K562 (cell line): ENCODE results near the gene B3GALT6. TPM values are rescaled to one million over a fixed set of nuclear protein-coding genes. Genes with fewer than 3 reads are reported as not detected.
A peak's percentile ranks its signal among the peaks of the same experiment; 100 is the strongest.

Source experiments
- ATAC-seq: fragments of 200-7000 bp; cut with Tn5 transposase; 3 replicates; pipeline ENCODE4 v1.9.1; 2020; ENCODE audit warnings: moderate library complexity
- BruUV-seq: library from RNA; stranded (reverse); fragments of 400-500 nt; replicated peaks from 2 replicates; lab custom pipeline; 2021; lab: Mats Ljungman, UMichigan
- CTCF ChIA-PET: fragments of 300-600 bp; formaldehyde crosslinking; extraction: SDS; loops from one replicate; lab custom pipeline; 2021; ENCODE audit warnings: low intra/inter-chr PET ratio; lab: Yijun Ruan, JAX
- POLR2A ChIA-PET: fragments of 300-600, 350-650 bp; sonication (Branson Sonifier 250); formaldehyde crosslinking; extraction: SDS; loops from one replicate; lab custom pipeline; 2021; ENCODE audit warnings: antibody characterized with exemption, inconsistent platforms; lab: Yijun Ruan, JAX
- DNase-seq, 4 experiments: peaks; one replicate each; pipeline versions ENCODE4 v3.0.0 to v3.0.0-alpha.2; 2011 to 2018; ENCODE audit warnings: low spot score in 3 of 4, mixed read lengths in 3 of 4; ENCODE audit errors: extremely low read depth in 1 of 4
- FAIRE-seq: peaks from 2 replicates; lab custom pipeline; 2011; peaks lifted over from hg19 to GRCh38; lab: Jason Lieb, UNC
- H2AFZ ChIP-seq: 2 replicates; pipeline ENCODE4 v1.6.0; 2011; ENCODE audit warnings: low read depth, low read length, control low read depth, inconsistent platforms
- H3K27ac ChIP-seq: fragments of 200-600 bp; 3 replicates; pipeline ENCODE4 v1.8.0; 2011; ENCODE audit warnings: low read depth, mild to moderate bottlenecking, control low read depth, inconsistent platforms, low read length, moderate library complexity, mixed read lengths; ENCODE audit errors: extremely low read depth
- H3K27me3 ChIP-seq, 2 experiments: fragments of 300-600 bp in 1 of 2; 2 replicates in 1 of 2; 3 replicates in 1 of 2; pipeline versions ENCODE4 v1.6.0 to v1.8.0; 2011; ENCODE audit warnings: inconsistent platforms in 2 of 2, low read length in 2 of 2, mild to moderate bottlenecking in 1 of 2, mixed read lengths in 1 of 2, moderate library complexity in 1 of 2; ENCODE audit not compliant: control insufficient read depth in 2 of 2, insufficient read depth in 2 of 2
- H3K36me3 ChIP-seq: fragments of 300-600 bp; 3 replicates; pipeline ENCODE4 v1.8.0; 2011; ENCODE audit warnings: mild to moderate bottlenecking, low read length, inconsistent platforms; ENCODE audit not compliant: control insufficient read depth, insufficient read depth
- H3K4me1 ChIP-seq, 2 experiments: fragments of 200-600 bp in 1 of 2; replicated peaks in 1 of 2; 2 replicates in 1 of 2; 3 replicates in 1 of 2; pipeline versions ENCODE4 v1.5.1 to v1.8.0; 2011; ENCODE audit warnings: inconsistent platforms in 2 of 2, low read length in 2 of 2, mild to moderate bottlenecking in 1 of 2, mixed read lengths in 1 of 2, moderate library complexity in 1 of 2; ENCODE audit not compliant: control insufficient read depth in 2 of 2, insufficient read depth in 2 of 2
- H3K4me2 ChIP-seq: 2 replicates; pipeline ENCODE4 v1.6.1; 2011; ENCODE audit warnings: low read length, control low read depth, inconsistent platforms, mixed read lengths; ENCODE audit not compliant: insufficient read depth
- H3K4me3 ChIP-seq: fragments of 200-600 bp; sonication (generic), shearing (Covaris generic); 2 replicates; pipeline ENCODE4 v1.5.1; 2016; ENCODE audit warnings: control low read depth, inconsistent platforms
- H3K79me2 ChIP-seq: fragments of 200-600 bp; 3 replicates; pipeline ENCODE4 v1.8.0; 2011; ENCODE audit warnings: low read length, inconsistent platforms; ENCODE audit not compliant: control insufficient read depth, insufficient read depth
- H3K9ac ChIP-seq, 2 experiments: 2 replicates each; pipeline versions ENCODE4 v1.6.0 to v1.6.1; 2011; ENCODE audit warnings: low read depth in 2 of 2, low read length in 2 of 2, control low read depth in 1 of 2, inconsistent platforms in 1 of 2, mild to moderate bottlenecking in 1 of 2, mixed read lengths in 1 of 2; ENCODE audit not compliant: insufficient read depth in 1 of 2
- H3K9me1 ChIP-seq: one replicate; pipeline ENCODE4 v1.6.0; 2011; ENCODE audit warnings: inconsistent platforms, mild to moderate bottlenecking, low read length, moderate library complexity; ENCODE audit not compliant: control insufficient read depth, insufficient read depth
- H3K9me3 ChIP-seq: replicated peaks from 2 replicates; pipeline ENCODE4 v1.5.1; 2011; ENCODE audit warnings: low read depth, low read length, inconsistent platforms; ENCODE audit not compliant: control insufficient read depth, insufficient read depth
- H4K20me1 ChIP-seq: replicated peaks from 2 replicates; pipeline ENCODE4 v1.6.1; 2011; ENCODE audit warnings: low read length, inconsistent platforms, mixed read lengths; ENCODE audit not compliant: control insufficient read depth, insufficient read depth
- NFIX ChIP-seq: fragments of 250-450 bp; sonication (Bioruptor Pico); IDR thresholded peaks from 2 replicates; pipeline ENCODE4 v1.4.0; 2020; ENCODE audit warnings: low read depth, mild to moderate bottlenecking, moderate library complexity
- SRSF7 ChIP-seq: fragments of 200-400 bp; formaldehyde crosslinking; optimal IDR thresholded peaks from 2 replicates; pipeline ENCODE3; 2017; ENCODE audit warnings: mild to moderate bottlenecking, low read depth, low read length
- ZBTB8A ChIP-seq: fragments of 450-650 bp; IDR thresholded peaks from 2 replicates; pipeline ENCODE4 v1.6.1; 2018; ENCODE audit warnings: mild to moderate bottlenecking, moderate library complexity; ENCODE audit not compliant: partially characterized antibody
- ZNF316 ChIP-seq: fragments of 450-650 bp; IDR thresholded peaks from 2 replicates; pipeline ENCODE4 v1.6.1; 2016
- ZNF57 ChIP-seq: fragments of 450-650 bp; formaldehyde crosslinking; IDR thresholded peaks from 2 replicates; pipeline ENCODE4 v1.4.0; 2020; ENCODE audit warnings: mild to moderate bottlenecking, moderate library complexity
- ZSCAN32 ChIP-seq: fragments of 450-650 bp; formaldehyde crosslinking; IDR thresholded peaks from 2 replicates; pipeline ENCODE4 v1.4.0; 2020; ENCODE audit warnings: mild to moderate bottlenecking, moderate library complexity
- WGBS: fragments of 100-300 bp; shearing (Covaris generic); methylation state at CpG from one replicate; pipeline ENCODE4 v1.1.6; 2016; ENCODE audit warnings: low coverage, mixed read lengths; ENCODE audit not compliant: insufficient coverage; ENCODE audit errors: missing lambda C conversion rate; 5-methylcytosine and 5-hydroxymethylcytosine counted together
- in situ Hi-C: fragments of 300-500 bp; cut with MboI; formaldehyde crosslinking; loops from 4 replicates; pipeline ENCODE4 v1.15.0; 2018; ENCODE audit warnings: inconsistent platforms, mixed read lengths
- intact Hi-C: fragments of 100-400 bp; cut with micrococcal nuclease; formaldehyde crosslinking; loops from 2 replicates; pipeline ENCODE4 v1.14.2; 2022
- polyA plus RNA-seq, 8 experiments: library from polyadenylated mRNA; depleted of rRNA in 4 of 8; stranded (reverse) in 5 of 8; unstranded in 3 of 8; fragments of >200 nt; fragmentation: Nextera tagmentation in 2 of 8; fragmentation: Illumina TruSeq in 1 of 8; extraction: Ambion mirVana in 2 of 8; extraction: Trizol in 1 of 8; gene quantifications; 2 replicates each; pipeline versions ENCODE4 v1.2.1 to v1.2.3, GENCODE V29; 2011 to 2014; ENCODE audit warnings: inconsistent platforms in 1 of 8, missing spikeins in 1 of 8
- total RNA-seq, 7 experiments: library from RNA; depleted of rRNA in 6 of 7; stranded (reverse); fragments of >200 nt in 6 of 7; fragmentation: Illumina TruSeq in 2 of 7; extraction: Trizol in 2 of 7; gene quantifications; 2 replicates each; pipeline versions ENCODE4 v1.2.1 to v1.2.3, GENCODE V29; 2011 to 2021; ENCODE audit warnings: low replicate concordance in 1 of 7
- TF ChIP-seq, protein P1 (sequence below): IDR thresholded peaks from 3 replicates; pipeline ENCODE4 v1.6.1; 2011; ENCODE audit warnings: borderline replicate concordance, mild to moderate bottlenecking, moderate library complexity; ENCODE audit not compliant: insufficient read length; ENCODE audit errors: extremely low read depth

The B3GALT6 gene
- total and polyA plus RNA-seq, 9 of the 15 experiments (the other 6 are each of a cell fraction or from before 2014, with no cell fraction given), result 0.68 to 29.8 (median 9.9) TPM

DNA sequence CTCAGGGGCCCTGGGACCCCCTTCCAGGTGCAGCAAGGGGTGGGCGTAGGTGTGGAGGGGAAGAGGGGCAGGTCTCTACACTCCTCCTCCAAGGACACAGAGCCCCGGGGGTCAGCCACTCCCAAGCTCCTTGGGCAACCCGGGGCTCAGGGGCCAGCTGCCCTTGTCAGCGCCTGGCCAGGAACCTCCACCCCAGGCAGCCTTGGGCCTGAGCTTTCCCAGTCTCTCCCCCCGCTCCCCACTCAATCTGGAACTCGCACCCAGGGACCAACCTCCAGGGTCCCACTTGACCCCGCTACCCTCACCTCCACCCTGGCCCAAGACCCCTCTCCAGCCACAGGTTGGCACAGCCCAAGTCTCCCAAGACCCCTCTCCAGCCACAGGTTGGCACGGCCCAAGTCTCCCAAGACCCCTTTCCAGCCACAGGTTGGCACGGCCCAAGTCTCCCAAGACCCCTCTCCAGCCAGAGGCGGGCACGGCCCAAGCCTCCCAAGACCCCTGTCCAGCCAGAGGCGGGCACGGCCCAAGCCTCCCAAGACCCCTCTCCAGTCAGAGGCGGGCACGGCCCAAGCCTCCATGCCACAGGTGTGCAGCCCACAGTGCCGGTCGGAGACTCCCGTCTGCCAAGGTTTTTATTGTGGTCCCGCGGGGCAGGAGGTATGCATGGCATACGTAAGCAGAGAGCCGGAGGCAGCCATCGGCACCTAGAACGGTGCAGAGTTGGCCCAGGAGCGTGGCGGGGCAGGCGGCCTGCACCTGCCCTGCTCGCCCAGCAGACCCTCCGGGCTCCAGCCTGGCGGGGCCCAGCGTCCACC, 21.1 kb upstream of the B3GALT6 start:
- H3K4me3 ChIP-seq, result no peak overlapping the region
- ATAC-seq (no peak), DNase-seq (no peak), FAIRE-seq (no peak)
- no peak overlapping the region for H2AFZ ChIP-seq
- H3K9me1 ChIP-seq, result no peaks in the 10 kb centered on the region
- H4K20me1 ChIP-seq, result no peaks in the 10 kb centered on the region; the same call in 1 of the 2 replicates
- H3K79me2 ChIP-seq, result no peaks in the 10 kb centered on the region
- 76% methylated on average over 28 of the region's 31 CpGs for WGBS
- in situ Hi-C loops, result no loop called here
- no peaks in the 10 kb centered on the region for H3K27me3 ChIP-seq
- H3K9ac ChIP-seq, result peak overlapping the region in 1 of 2 experiments; percentile 59; a peak in 1 of 4 replicates
- TF ChIP-seq ZBTB8A, result no peak
- no peak for TF ChIP-seq ZNF57 (CRISPR knock-in tag)
- no peak for TF ChIP-seq SRSF7
- no peak for TF ChIP-seq NFIX
- TF ChIP-seq ZNF316, result no peak
- TF ChIP-seq, protein P1, sequence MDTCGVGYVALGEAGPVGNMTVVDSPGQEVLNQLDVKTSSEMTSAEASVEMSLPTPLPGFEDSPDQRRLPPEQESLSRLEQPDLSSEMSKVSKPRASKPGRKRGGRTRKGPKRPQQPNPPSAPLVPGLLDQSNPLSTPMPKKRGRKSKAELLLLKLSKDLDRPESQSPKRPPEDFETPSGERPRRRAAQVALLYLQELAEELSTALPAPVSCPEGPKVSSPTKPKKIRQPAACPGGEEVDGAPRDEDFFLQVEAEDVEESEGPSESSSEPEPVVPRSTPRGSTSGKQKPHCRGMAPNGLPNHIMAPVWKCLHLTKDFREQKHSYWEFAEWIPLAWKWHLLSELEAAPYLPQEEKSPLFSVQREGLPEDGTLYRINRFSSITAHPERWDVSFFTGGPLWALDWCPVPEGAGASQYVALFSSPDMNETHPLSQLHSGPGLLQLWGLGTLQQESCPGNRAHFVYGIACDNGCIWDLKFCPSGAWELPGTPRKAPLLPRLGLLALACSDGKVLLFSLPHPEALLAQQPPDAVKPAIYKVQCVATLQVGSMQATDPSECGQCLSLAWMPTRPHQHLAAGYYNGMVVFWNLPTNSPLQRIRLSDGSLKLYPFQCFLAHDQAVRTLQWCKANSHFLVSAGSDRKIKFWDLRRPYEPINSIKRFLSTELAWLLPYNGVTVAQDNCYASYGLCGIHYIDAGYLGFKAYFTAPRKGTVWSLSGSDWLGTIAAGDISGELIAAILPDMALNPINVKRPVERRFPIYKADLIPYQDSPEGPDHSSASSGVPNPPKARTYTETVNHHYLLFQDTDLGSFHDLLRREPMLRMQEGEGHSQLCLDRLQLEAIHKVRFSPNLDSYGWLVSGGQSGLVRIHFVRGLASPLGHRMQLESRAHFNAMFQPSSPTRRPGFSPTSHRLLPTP, result no peak
- no peak for TF ChIP-seq ZSCAN32 (CRISPR knock-in tag)
- no peaks in the 10 kb centered on the region for H3K9me3 ChIP-seq
- ChIA-PET POLR2A (interaction anchor here (2.3 kb wide), 1 partner anchor 20 kb away, joined by 7 read pairs; no protein-coding TSS in a partner anchor), CTCF (no interaction called here)
- H3K36me3 ChIP-seq, result peaks cover 5% of the 10 kb centered on the region; the same call in 1 of the 3 replicates
- BruUV-seq, result no TSS peak
- peaks cover 13 to 92% of the 10 kb centered on the region in 2 experiments; a peak in 4 of 5 replicates for H3K4me1 ChIP-seq
- intact Hi-C loops, result no loop called here
- no peak overlapping the region for H3K27ac ChIP-seq
- no peak overlapping the region for H3K4me2 ChIP-seq
